ENCODE data around the gene IDH2. TPM values are rescaled to one million over a fixed set of nuclear protein-coding genes. Genes with fewer than 3 reads are reported as not detected.

IDH2 gene
- total RNA-seq, 1 experiment from 2014 or later, result 53.3 TPM

- CTCF ChIA-PET, result no interaction called here
- Mint-ChIP-seq H3K27ac (peak overlapping the region; percentile 92), H3K4me3 (no peak overlapping the region)
Observed at GRCh38 chr15:90058775-90059174, 43.5 kb downstream of the IDH2 start.

More at GRCh38 chr15:90058775-90059174, 43.5 kb downstream of the IDH2 start:
- POLR2A ChIA-PET, result no interaction called here
- Mint-ChIP-seq H3K4me1 (peaks cover 71% of the 10 kb centered on the region), H3K36me3 (no peaks in the 10 kb centered on the region), H3K27me3 (ENCODE audit: low read depth) (no peaks in the 10 kb centered on the region; the same call in 1 of the 2 replicates), H3K9me3 (peaks cover 4% of the 10 kb centered on the region; the same call in 1 of the 2 replicates)
- DNase-seq (ENCODE audit: low spot score), result no peak
- TF ChIP-seq ESRRA (CRISPR knock-in tag; IDR thresholded peaks at IDR 0.05; ENCODE audit: borderline replicate concordance) (no peak), ATF2 (CRISPR knock-in tag; IDR thresholded peaks at IDR 0.05; ENCODE audit: borderline replicate concordance, low read depth) (no peak), MXD4 (CRISPR knock-in tag; IDR thresholded peaks at IDR 0.05; ENCODE audit: borderline replicate concordance) (no peak), USF1 (CRISPR knock-in tag; IDR thresholded peaks at IDR 0.05) (no peak), CBFB (CRISPR knock-in tag; IDR thresholded peaks at IDR 0.05; ENCODE audit: low read depth) (no peak), NFATC4 (CRISPR knock-in tag; IDR thresholded peaks at IDR 0.05) (no peak), ZNF416 (CRISPR knock-in tag; IDR thresholded peaks at IDR 0.05) (no peak), IRF1 (CRISPR knock-in tag; IDR thresholded peaks at IDR 0.05) (no peak), IRF2 (CRISPR knock-in tag; IDR thresholded peaks at IDR 0.05; ENCODE audit: borderline replicate concordance, low read depth) (no peak), NR1H2 (CRISPR knock-in tag; IDR thresholded peaks at IDR 0.05) (no peak), JUN (CRISPR knock-in tag; IDR thresholded peaks at IDR 0.05) (no peak), NR3C1 (CRISPR knock-in tag; conservative IDR thresholded peaks at IDR 0.05; ENCODE audit: low read depth) (no peak), ZNF138 (CRISPR knock-in tag; conservative IDR thresholded peaks at IDR 0.05) (no peak), RELA (CRISPR knock-in tag; IDR thresholded peaks at IDR 0.05; ENCODE audit: borderline replicate concordance) (no peak), TP53 (CRISPR knock-in tag; IDR thresholded peaks at IDR 0.05) (no peak), ZBTB43 (CRISPR knock-in tag; IDR thresholded peaks at IDR 0.05) (no peak), OVOL2 (CRISPR knock-in tag; IDR thresholded peaks at IDR 0.05; ENCODE audit: borderline replicate concordance) (no peak)
- TF ChIP-seq, protein P1, sequence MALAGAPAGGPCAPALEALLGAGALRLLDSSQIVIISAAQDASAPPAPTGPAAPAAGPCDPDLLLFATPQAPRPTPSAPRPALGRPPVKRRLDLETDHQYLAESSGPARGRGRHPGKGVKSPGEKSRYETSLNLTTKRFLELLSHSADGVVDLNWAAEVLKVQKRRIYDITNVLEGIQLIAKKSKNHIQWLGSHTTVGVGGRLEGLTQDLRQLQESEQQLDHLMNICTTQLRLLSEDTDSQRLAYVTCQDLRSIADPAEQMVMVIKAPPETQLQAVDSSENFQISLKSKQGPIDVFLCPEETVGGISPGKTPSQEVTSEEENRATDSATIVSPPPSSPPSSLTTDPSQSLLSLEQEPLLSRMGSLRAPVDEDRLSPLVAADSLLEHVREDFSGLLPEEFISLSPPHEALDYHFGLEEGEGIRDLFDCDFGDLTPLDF (CRISPR knock-in tag; IDR thresholded peaks at IDR 0.05), result no peak
- TF ChIP-seq, protein P2, sequence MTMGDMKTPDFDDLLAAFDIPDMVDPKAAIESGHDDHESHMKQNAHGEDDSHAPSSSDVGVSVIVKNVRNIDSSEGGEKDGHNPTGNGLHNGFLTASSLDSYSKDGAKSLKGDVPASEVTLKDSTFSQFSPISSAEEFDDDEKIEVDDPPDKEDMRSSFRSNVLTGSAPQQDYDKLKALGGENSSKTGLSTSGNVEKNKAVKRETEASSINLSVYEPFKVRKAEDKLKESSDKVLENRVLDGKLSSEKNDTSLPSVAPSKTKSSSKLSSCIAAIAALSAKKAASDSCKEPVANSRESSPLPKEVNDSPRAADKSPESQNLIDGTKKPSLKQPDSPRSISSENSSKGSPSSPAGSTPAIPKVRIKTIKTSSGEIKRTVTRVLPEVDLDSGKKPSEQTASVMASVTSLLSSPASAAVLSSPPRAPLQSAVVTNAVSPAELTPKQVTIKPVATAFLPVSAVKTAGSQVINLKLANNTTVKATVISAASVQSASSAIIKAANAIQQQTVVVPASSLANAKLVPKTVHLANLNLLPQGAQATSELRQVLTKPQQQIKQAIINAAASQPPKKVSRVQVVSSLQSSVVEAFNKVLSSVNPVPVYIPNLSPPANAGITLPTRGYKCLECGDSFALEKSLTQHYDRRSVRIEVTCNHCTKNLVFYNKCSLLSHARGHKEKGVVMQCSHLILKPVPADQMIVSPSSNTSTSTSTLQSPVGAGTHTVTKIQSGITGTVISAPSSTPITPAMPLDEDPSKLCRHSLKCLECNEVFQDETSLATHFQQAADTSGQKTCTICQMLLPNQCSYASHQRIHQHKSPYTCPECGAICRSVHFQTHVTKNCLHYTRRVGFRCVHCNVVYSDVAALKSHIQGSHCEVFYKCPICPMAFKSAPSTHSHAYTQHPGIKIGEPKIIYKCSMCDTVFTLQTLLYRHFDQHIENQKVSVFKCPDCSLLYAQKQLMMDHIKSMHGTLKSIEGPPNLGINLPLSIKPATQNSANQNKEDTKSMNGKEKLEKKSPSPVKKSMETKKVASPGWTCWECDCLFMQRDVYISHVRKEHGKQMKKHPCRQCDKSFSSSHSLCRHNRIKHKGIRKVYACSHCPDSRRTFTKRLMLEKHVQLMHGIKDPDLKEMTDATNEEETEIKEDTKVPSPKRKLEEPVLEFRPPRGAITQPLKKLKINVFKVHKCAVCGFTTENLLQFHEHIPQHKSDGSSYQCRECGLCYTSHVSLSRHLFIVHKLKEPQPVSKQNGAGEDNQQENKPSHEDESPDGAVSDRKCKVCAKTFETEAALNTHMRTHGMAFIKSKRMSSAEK (CRISPR knock-in tag; IDR thresholded peaks at IDR 0.05; ENCODE audit: borderline replicate concordance), result no peak
- TF ChIP-seq, protein P3, sequence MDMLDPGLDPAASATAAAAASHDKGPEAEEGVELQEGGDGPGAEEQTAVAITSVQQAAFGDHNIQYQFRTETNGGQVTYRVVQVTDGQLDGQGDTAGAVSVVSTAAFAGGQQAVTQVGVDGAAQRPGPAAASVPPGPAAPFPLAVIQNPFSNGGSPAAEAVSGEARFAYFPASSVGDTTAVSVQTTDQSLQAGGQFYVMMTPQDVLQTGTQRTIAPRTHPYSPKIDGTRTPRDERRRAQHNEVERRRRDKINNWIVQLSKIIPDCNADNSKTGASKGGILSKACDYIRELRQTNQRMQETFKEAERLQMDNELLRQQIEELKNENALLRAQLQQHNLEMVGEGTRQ (CRISPR knock-in tag; IDR thresholded peaks at IDR 0.05), result no peak
- no peak for ATAC-seq
